ENCODE results near the gene CECR2. TPM values are rescaled to one million over a fixed set of nuclear protein-coding genes. Genes with fewer than 3 reads are reported as not detected.

Gene CECR2
- total and polyA plus RNA-seq, 2 donors, result 0.27 to 0.42 TPM

DNA sequence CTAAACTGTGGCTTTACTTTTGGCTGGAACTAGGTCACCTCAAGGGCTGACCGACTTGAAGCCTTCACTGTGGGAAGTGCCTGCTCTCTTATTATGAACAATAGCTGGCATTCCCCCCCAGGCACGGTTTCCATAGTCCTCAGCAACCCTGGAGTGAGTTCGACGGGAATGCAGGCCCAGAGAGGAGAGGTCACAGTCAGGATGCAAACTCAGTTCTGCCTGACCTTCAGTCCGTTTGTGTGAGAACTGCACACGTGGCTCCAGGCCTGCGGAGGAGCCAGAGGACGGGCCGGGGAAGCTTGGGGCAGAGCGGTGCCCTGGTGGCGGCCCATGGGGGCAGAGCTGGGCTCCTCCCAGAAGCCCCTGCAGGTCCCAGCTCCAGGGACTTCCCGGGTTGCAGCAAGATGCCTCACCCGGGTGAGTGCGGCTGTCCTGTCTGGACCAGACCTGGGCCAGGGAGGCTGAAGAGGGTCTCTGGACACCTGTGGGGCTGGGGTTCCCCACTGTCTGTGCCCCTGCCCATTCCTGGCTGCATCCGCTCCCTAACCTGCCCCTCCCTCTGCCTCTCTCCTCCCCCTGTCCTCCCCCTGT is 211.3 kb downstream of the CECR2 start:
- Histone ChIP-seq H3K4me3 (ENCODE audit: low read length in 2 of 2) (no peak overlapping the region), H3K27me3 (ENCODE audit: control insufficient read depth in 2 of 2, insufficient read depth in 1 of 2, low read length in 1 of 2) (no peaks in the 10 kb centered on the region), H3K9me3 (ENCODE audit: control insufficient read depth in 2 of 2, insufficient read depth in 1 of 2, low read length in 1 of 2) (no peaks in the 10 kb centered on the region), H3K36me3 (ENCODE audit: control insufficient read depth in 2 of 2, insufficient read depth in 2 of 2, low read length in 1 of 2) (no peaks in the 10 kb centered on the region), H3K27ac (ENCODE audit: low read depth in 1 of 2, low read length in 1 of 2) (no peak overlapping the region), H3K4me1 (ENCODE audit: control insufficient read depth in 2 of 2, insufficient read depth in 2 of 2, low read length in 2 of 2) (no peaks in the 10 kb centered on the region)
- 90% methylated on average over 15 of the region's 15 CpGs for WGBS
- DNase-seq (ENCODE audit: low read depth in 6 of 9, low spot score in 9 of 9), result no peak

- no peaks in the 10 kb centered on the region for H3K27me3 ChIP-seq (ENCODE audit: control insufficient read depth in 2 of 2, insufficient read depth in 1 of 2, low read length in 1 of 2)
- no peak overlapping the region for H3K4me3 ChIP-seq (ENCODE audit: low read length in 2 of 2)
- H3K9me3 ChIP-seq (ENCODE audit: control insufficient read depth in 2 of 2, insufficient read depth in 1 of 2, low read length in 1 of 2), result no peaks in the 10 kb centered on the region
- no peak overlapping the region for H3K27ac ChIP-seq (ENCODE audit: low read depth in 1 of 2, low read length in 1 of 2)
- no peaks in the 10 kb centered on the region for H3K36me3 ChIP-seq (ENCODE audit: control insufficient read depth in 2 of 2, insufficient read depth in 2 of 2, low read length in 1 of 2)
- H3K4me1 ChIP-seq (ENCODE audit: control insufficient read depth in 2 of 2, insufficient read depth in 2 of 2, low read length in 2 of 2), result no peaks in the 10 kb centered on the region
- no peak for DNase-seq (ENCODE audit: low read depth in 6 of 9, low spot score in 9 of 9)
- WGBS, result 90% methylated on average over 21 of the region's 21 CpGs
Observed at GRCh38 chr22:17581056-17581455, 211.8 kb downstream of the CECR2 start.

DNA sequence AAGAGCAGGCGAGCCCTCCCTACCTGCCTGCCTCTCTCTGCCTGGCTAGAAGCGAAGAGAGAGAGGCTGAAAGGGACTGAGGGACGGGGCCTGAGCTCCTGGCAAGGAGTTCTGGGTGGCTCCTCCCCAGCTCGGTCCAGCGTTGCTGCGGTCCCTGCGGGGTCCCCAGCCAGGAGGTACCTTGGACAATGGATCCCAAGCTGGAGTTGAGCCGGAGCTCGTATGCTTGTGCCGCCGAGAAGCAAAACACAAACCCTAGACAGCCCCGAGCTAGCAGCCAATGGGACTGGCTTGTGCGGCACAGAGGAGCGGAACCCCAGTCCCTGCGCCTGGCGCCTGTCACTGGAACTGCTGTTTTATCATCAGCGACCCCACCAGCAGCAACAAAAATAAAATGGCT is 212.4 kb downstream of the CECR2 start:
- Histone ChIP-seq H3K27ac (ENCODE audit: low read depth in 1 of 2, low read length in 1 of 2) (no peak overlapping the region), H3K27me3 (ENCODE audit: control insufficient read depth in 2 of 2, insufficient read depth in 1 of 2, low read length in 1 of 2) (no peaks in the 10 kb centered on the region), H3K4me3 (ENCODE audit: low read length in 2 of 2) (no peak overlapping the region), H3K4me1 (ENCODE audit: control insufficient read depth in 2 of 2, insufficient read depth in 2 of 2, low read length in 2 of 2) (no peaks in the 10 kb centered on the region), H3K9me3 (ENCODE audit: control insufficient read depth in 2 of 2, insufficient read depth in 1 of 2, low read length in 1 of 2) (no peaks in the 10 kb centered on the region), H3K36me3 (ENCODE audit: control insufficient read depth in 2 of 2, insufficient read depth in 2 of 2, low read length in 1 of 2) (no peaks in the 10 kb centered on the region)
- 91% methylated on average over 17 of the region's 17 CpGs for WGBS
- no peak for DNase-seq (ENCODE audit: low read depth in 6 of 9, low spot score in 9 of 9)

GRCh38 chr22:17583151-17583550 is 213.9 kb downstream of the CECR2 start:
- H3K4me3 ChIP-seq (ENCODE audit: low read length in 2 of 2), result no peak overlapping the region
- DNase-seq (ENCODE audit: low read depth in 6 of 9, low spot score in 9 of 9), result no peak
- 95% methylated on average over 10 of the region's 10 CpGs for WGBS

DNA sequence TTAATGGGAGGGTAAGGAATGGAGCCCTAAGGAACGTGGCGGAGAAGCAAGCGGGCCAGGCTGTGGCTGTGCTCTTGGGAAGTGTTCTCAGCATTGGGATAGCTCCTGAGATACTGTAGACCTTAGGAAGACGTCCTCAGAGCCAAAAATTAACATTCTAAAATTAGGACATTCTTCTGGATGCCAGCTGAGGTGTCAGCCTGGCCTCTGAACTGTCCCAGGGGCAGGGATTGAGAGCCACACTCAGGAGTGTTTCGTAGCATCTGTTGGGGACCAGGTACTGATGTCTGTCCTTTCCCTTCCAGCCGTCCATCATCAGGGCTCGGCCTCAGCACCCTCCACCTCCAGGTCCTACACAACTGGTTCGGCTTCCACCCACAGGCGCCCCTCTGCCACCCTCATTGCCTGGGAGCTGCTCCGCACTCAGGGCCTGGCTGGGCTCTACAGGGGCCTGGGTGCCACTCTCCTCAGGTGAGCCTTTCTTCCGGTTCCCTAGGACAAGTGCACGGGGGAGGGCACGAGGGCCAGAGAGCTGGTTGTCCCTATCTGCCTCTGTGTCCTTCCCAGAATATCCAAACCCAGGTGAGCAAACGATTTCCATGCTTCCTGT is 217.7 kb downstream of the CECR2 start:
- 97% methylated on average over 14 of the region's 14 CpGs for WGBS
- Histone ChIP-seq H3K27ac (ENCODE audit: low read depth in 1 of 2, low read length in 1 of 2) (no peak overlapping the region), H3K4me3 (ENCODE audit: low read length in 2 of 2) (no peak overlapping the region), H3K4me1 (ENCODE audit: control insufficient read depth in 2 of 2, insufficient read depth in 2 of 2, low read length in 2 of 2) (no peaks in the 10 kb centered on the region), H3K9me3 (ENCODE audit: control insufficient read depth in 2 of 2, insufficient read depth in 1 of 2, low read length in 1 of 2) (no peaks in the 10 kb centered on the region), H3K36me3 (ENCODE audit: control insufficient read depth in 2 of 2, insufficient read depth in 2 of 2, low read length in 1 of 2) (peaks cover 8 to 12% of the 10 kb centered on the region in 2 donors), H3K27me3 (ENCODE audit: control insufficient read depth in 2 of 2, insufficient read depth in 1 of 2, low read length in 1 of 2) (no peaks in the 10 kb centered on the region)
- no peak for DNase-seq (ENCODE audit: low read depth in 6 of 9, low spot score in 9 of 9)

More at GRCh38 chr22:17583151-17583550, 213.9 kb downstream of the CECR2 start:
- H3K9me3 ChIP-seq (ENCODE audit: control insufficient read depth in 2 of 2, insufficient read depth in 1 of 2, low read length in 1 of 2), result no peaks in the 10 kb centered on the region
- no peaks in the 10 kb centered on the region for H3K4me1 ChIP-seq (ENCODE audit: control insufficient read depth in 2 of 2, insufficient read depth in 2 of 2, low read length in 2 of 2)
- H3K36me3 ChIP-seq (ENCODE audit: control insufficient read depth in 2 of 2, insufficient read depth in 2 of 2, low read length in 1 of 2), result no peaks in the 10 kb centered on the region
- no peaks in the 10 kb centered on the region for H3K27me3 ChIP-seq (ENCODE audit: control insufficient read depth in 2 of 2, insufficient read depth in 1 of 2, low read length in 1 of 2)
- H3K27ac ChIP-seq (ENCODE audit: low read depth in 1 of 2, low read length in 1 of 2), result no peak overlapping the region

GRCh38 chr22:17587629-17588028 is 218.4 kb downstream of the CECR2 start:
- Histone ChIP-seq H3K27ac (ENCODE audit: low read depth in 1 of 2, low read length in 1 of 2) (no peak overlapping the region), H3K27me3 (ENCODE audit: control insufficient read depth in 2 of 2, insufficient read depth in 1 of 2, low read length in 1 of 2) (no peaks in the 10 kb centered on the region), H3K36me3 (ENCODE audit: control insufficient read depth in 2 of 2, insufficient read depth in 2 of 2, low read length in 1 of 2) (peaks cover 15 to 19% of the 10 kb centered on the region in 2 donors), H3K4me1 (ENCODE audit: control insufficient read depth in 2 of 2, insufficient read depth in 2 of 2, low read length in 2 of 2) (no peaks in the 10 kb centered on the region), H3K9me3 (ENCODE audit: control insufficient read depth in 2 of 2, insufficient read depth in 1 of 2, low read length in 1 of 2) (no peaks in the 10 kb centered on the region), H3K4me3 (ENCODE audit: low read length in 2 of 2) (no peak overlapping the region)
- 96% methylated on average over 14 of the region's 14 CpGs for WGBS
- DNase-seq (ENCODE audit: low read depth in 6 of 9, low spot score in 9 of 9), result no peak

DNA sequence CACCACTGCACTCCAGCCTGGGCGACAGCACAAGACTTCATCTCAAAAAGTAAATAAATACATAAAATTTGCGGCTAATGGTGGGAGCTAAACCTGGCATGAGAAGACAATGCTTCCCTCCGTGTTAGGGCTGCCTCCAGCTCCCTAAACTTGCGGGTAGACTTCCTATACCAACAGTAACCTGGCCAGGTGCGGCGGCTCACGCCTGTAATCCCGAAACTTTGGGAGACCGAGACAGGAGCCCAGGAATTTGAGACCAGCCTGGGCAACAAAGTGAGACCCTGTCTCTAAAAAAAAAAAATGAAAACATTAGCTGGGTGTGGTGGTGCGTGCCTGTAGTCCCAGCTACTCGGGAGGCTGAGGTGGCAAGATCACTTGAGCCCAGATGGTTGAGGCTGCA is 219.3 kb downstream of the CECR2 start:
- DNase-seq (ENCODE audit: low read depth in 6 of 9, low spot score in 9 of 9), result no peak
- Histone ChIP-seq H3K27ac (ENCODE audit: low read depth in 1 of 2, low read length in 1 of 2) (no peak overlapping the region), H3K4me3 (ENCODE audit: low read length in 2 of 2) (no peak overlapping the region), H3K27me3 (ENCODE audit: control insufficient read depth in 2 of 2, insufficient read depth in 1 of 2, low read length in 1 of 2) (no peaks in the 10 kb centered on the region), H3K4me1 (ENCODE audit: control insufficient read depth in 2 of 2, insufficient read depth in 2 of 2, low read length in 2 of 2) (no peaks in the 10 kb centered on the region), H3K36me3 (ENCODE audit: control insufficient read depth in 2 of 2, insufficient read depth in 2 of 2, low read length in 1 of 2) (peaks cover 25% of the 10 kb centered on the region in 2 donors), H3K9me3 (ENCODE audit: control insufficient read depth in 2 of 2, insufficient read depth in 1 of 2, low read length in 1 of 2) (no peaks in the 10 kb centered on the region)
- WGBS, result 93% methylated on average over 11 of the region's 11 CpGs

DNA sequence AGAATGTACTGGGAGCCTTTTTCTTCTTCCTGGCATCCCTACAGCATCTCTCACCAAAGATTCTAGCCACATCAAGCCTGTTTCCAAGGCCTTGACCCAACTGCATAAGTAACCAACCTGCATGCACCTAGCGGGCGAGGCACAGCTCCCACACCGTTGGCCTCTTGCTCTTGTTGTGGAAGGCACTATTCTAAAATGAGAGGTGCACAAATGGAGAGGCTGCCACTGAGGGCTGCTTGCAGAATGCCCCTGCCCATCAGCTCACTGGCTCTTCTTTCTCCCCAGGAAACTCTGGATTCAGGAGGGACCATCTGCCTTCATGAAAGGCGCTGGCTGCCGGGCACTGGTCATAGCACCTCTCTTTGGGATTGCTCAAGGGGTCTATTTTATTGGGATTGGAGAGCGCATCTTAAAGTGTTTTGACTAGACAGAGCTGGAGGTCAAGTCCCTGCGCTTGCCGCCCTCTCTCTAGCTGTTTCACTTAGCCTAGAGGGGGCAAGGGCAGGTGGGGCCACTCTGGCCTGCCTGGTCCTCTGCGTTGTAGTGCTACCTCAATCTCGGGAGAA is 220.6 kb downstream of the CECR2 start:
- no peak for DNase-seq (ENCODE audit: low read depth in 6 of 9, low spot score in 9 of 9)
- no peaks in the 10 kb centered on the region for H3K9me3 ChIP-seq (ENCODE audit: control insufficient read depth in 2 of 2, insufficient read depth in 1 of 2, low read length in 1 of 2)
- H3K27me3 ChIP-seq (ENCODE audit: control insufficient read depth in 2 of 2, insufficient read depth in 1 of 2, low read length in 1 of 2), result no peaks in the 10 kb centered on the region
- WGBS, result 94% methylated on average over 10 of the region's 10 CpGs
- H3K4me3 ChIP-seq (ENCODE audit: low read length in 2 of 2), result no peak overlapping the region
- no peaks in the 10 kb centered on the region for H3K4me1 ChIP-seq (ENCODE audit: control insufficient read depth in 2 of 2, insufficient read depth in 2 of 2, low read length in 2 of 2)
- no peak overlapping the region for H3K27ac ChIP-seq (ENCODE audit: low read depth in 1 of 2, low read length in 1 of 2)
- H3K36me3 ChIP-seq (ENCODE audit: control insufficient read depth in 2 of 2, insufficient read depth in 2 of 2, low read length in 1 of 2), result peaks cover 35% of the 10 kb centered on the region in 2 donors

GRCh38 chr22:17590586-17590985 is 221.3 kb downstream of the CECR2 start:
- no peak overlapping the region for H3K27ac ChIP-seq (ENCODE audit: low read depth in 1 of 2, low read length in 1 of 2)
- no peaks in the 10 kb centered on the region for H3K27me3 ChIP-seq (ENCODE audit: control insufficient read depth in 2 of 2, insufficient read depth in 1 of 2, low read length in 1 of 2)
- no peak for DNase-seq (ENCODE audit: low read depth in 6 of 9, low spot score in 9 of 9)

More at GRCh38 chr22:17590586-17590985, 221.3 kb downstream of the CECR2 start:
- H3K4me1 ChIP-seq (ENCODE audit: control insufficient read depth in 2 of 2, insufficient read depth in 2 of 2, low read length in 2 of 2), result no peaks in the 10 kb centered on the region
- no peaks in the 10 kb centered on the region for H3K9me3 ChIP-seq (ENCODE audit: control insufficient read depth in 2 of 2, insufficient read depth in 1 of 2, low read length in 1 of 2)
- WGBS, result 98% methylated on average over 5 of the region's 5 CpGs
- peaks cover 39% of the 10 kb centered on the region in 2 donors for H3K36me3 ChIP-seq (ENCODE audit: control insufficient read depth in 2 of 2, insufficient read depth in 2 of 2, low read length in 1 of 2)
- no peak overlapping the region for H3K4me3 ChIP-seq (ENCODE audit: low read length in 2 of 2)
